ENCODE results near the gene FBXO17.
"Not testable (repeated sequence)": the region's sequence is repeated elsewhere in the genome, so short reads cannot be mapped to it uniquely, and the experiment has no call there.

FBXO17 gene

GRCh38 chr19:38975861-38976271, 324 bp upstream of the FBXO17 start:
- H3K4me3 ChIP-seq (ENCODE audit: low read depth, low read length) = no peak overlapping the region
- no peak for DNase-seq (ENCODE audit: low read depth)
- TF ChIP-seq CTCF (IDR thresholded peaks at IDR 0.05; ENCODE audit: low read depth, low read length) (no peak), POLR2A (IDR thresholded peaks at IDR 0.05; ENCODE audit: extremely low read depth, insufficient read length) (no peak)

- no peak overlapping the region for H3K4me3 ChIP-seq (ENCODE audit: low read depth, low read length)
- no peak for DNase-seq (ENCODE audit: low read depth)
- TF ChIP-seq MYC (IDR thresholded peaks at IDR 0.05; ENCODE audit: low read depth, low read length) (no peak), MAX (IDR thresholded peaks at IDR 0.05; ENCODE audit: low read depth, low read length) (no peak), CTCF (IDR thresholded peaks at IDR 0.05; ENCODE audit: low read depth, low read length) (no peak), POLR2A (IDR thresholded peaks at IDR 0.05; ENCODE audit: extremely low read depth, insufficient read length) (no peak)
These were observed 823 bp downstream of the FBXO17 start for GRCh38 chr19:38974624-38975213.

- H3K4me3 ChIP-seq (ENCODE audit: low read depth, low read length) = no peak overlapping the region
- DNase-seq (ENCODE audit: low read depth) = no peak
- no peak for TF ChIP-seq MAX (IDR thresholded peaks at IDR 0.05; ENCODE audit: low read depth, low read length)
- no peak for TF ChIP-seq MYC (IDR thresholded peaks at IDR 0.05; ENCODE audit: low read depth, low read length)
- TF ChIP-seq CTCF (IDR thresholded peaks at IDR 0.05; ENCODE audit: low read depth, low read length) = no peak
- no peak for TF ChIP-seq POLR2A (IDR thresholded peaks at IDR 0.05; ENCODE audit: extremely low read depth, insufficient read length)
These were observed 3.9 kb downstream of the FBXO17 start for GRCh38 chr19:38971672-38972071.

- TF ChIP-seq MAX (IDR thresholded peaks at IDR 0.05; ENCODE audit: low read depth, low read length) (no peak), CTCF (IDR thresholded peaks at IDR 0.05; ENCODE audit: low read depth, low read length) (no peak), POLR2A (IDR thresholded peaks at IDR 0.05; ENCODE audit: extremely low read depth, insufficient read length) (no peak), MYC (IDR thresholded peaks at IDR 0.05; ENCODE audit: low read depth, low read length) (no peak)
- DNase-seq (ENCODE audit: low read depth) = peak; percentile 49
- H3K4me3 ChIP-seq (ENCODE audit: low read depth, low read length) = no peak overlapping the region
These were observed 4.6 kb downstream of the FBXO17 start for GRCh38 chr19:38970664-38971532.

- DNase-seq (ENCODE audit: low read depth); H3K4me3 ChIP-seq (ENCODE audit: low read depth, low read length): not testable (repeated sequence)
These were observed 9.4 kb downstream of the FBXO17 start for GRCh38 chr19:38966149-38966548.

- TF ChIP-seq CTCF (IDR thresholded peaks at IDR 0.05; ENCODE audit: low read depth, low read length) = no peak
- no peak for TF ChIP-seq MAX (IDR thresholded peaks at IDR 0.05; ENCODE audit: low read depth, low read length)
- TF ChIP-seq POLR2A (IDR thresholded peaks at IDR 0.05; ENCODE audit: extremely low read depth, insufficient read length) = no peak
- TF ChIP-seq MYC (IDR thresholded peaks at IDR 0.05; ENCODE audit: low read depth, low read length) = no peak
- H3K4me3 ChIP-seq (ENCODE audit: low read depth, low read length) = no peak overlapping the region
These were observed 10.8 kb downstream of the FBXO17 start for GRCh38 chr19:38964738-38965137.

More at GRCh38 chr19:38964738-38965137, 10.8 kb downstream of the FBXO17 start:
- DNase-seq (ENCODE audit: low read depth) = no peak
